B cell (primary cell): ENCODE data around the gene OPA1. TPM values are rescaled to one million over a fixed set of nuclear protein-coding genes. Genes with fewer than 3 reads are reported as not detected.

Experiments
- ATAC-seq: fragments of 200-7000 bp; cut with Tn5 transposase; one replicate; pipeline ENCODE4 v1.10.0; 2021; ENCODE audit warnings: low read depth, mild to moderate bottlenecking, moderate number of reproducible peaks, moderate library complexity
- CTCF ChIA-PET: fragments of 350-600 bp; sonication (Branson Sonifier 250); formaldehyde crosslinking; loops from one replicate; lab custom pipeline; 2021; ENCODE audit warnings: antibody characterized with exemption, inconsistent platforms; lab: Charles Lee
- POLR2A ChIA-PET: fragments of 350-600 bp; sonication (Branson Sonifier 250); formaldehyde crosslinking; loops from one replicate; lab custom pipeline; 2021; ENCODE audit warnings: antibody characterized with exemption; lab: Charles Lee
- DNase-seq: peaks from one replicate; pipeline ENCODE4 v3.0.0; 2013
- H2AFZ ChIP-seq: 2 replicates; pipeline ENCODE4 v1.6.1; 2012; ENCODE audit warnings: mild to moderate bottlenecking, low read depth, low read length; ENCODE audit not compliant: insufficient read depth, poor library complexity, severe bottlenecking
- H3K27ac ChIP-seq, 2 donors: 1 replicate in 1 of 2; 2 replicates in 1 of 2; pipeline ENCODE4 v1.5.1; 2012 to 2013; ENCODE audit warnings: low read length in 2 of 2, mild to moderate bottlenecking in 2 of 2, moderate library complexity in 1 of 2
- H3K27me3 ChIP-seq, 4 experiments: fragments of 200-600 bp in 1 of 4; sonication (generic) in 1 of 4; replicated peaks in 1 of 4; 1 replicate in 2 of 4; 2 replicates in 2 of 4; pipeline versions ENCODE4 v1.6.1 to v1.7.0; 2013 to 2016; ENCODE audit warnings: low read length in 3 of 4, mild to moderate bottlenecking in 2 of 4, mixed read lengths in 1 of 4, moderate library complexity in 1 of 4; ENCODE audit not compliant: insufficient read depth in 4 of 4, control insufficient read depth in 3 of 4; ENCODE audit errors: control extremely low read depth in 1 of 4
- H3K36me3 ChIP-seq, 2 experiments: replicated peaks in 1 of 2; 1 replicate in 1 of 2; 2 replicates in 1 of 2; pipeline versions ENCODE4 v1.6.1 to v1.7.1; 2013; ENCODE audit warnings: low read length in 1 of 2; ENCODE audit not compliant: insufficient read depth in 2 of 2, control insufficient read depth in 1 of 2; ENCODE audit errors: control extremely low read depth in 1 of 2, extremely low read depth in 1 of 2
- H3K4me1 ChIP-seq, 2 donors: fragments of 200-600 bp in 1 of 2; sonication (generic) in 1 of 2; 1 replicate in 1 of 2; 2 replicates in 1 of 2; pipeline versions ENCODE4 v1.5.1 to v1.6.1; 2013 to 2017; ENCODE audit warnings: low read length in 2 of 2; ENCODE audit not compliant: control insufficient read depth in 2 of 2, insufficient read depth in 2 of 2
- H3K4me2 ChIP-seq: replicated peaks from 2 replicates; pipeline ENCODE3; 2012; ENCODE audit warnings: mild to moderate bottlenecking, low read depth, low read length; ENCODE audit not compliant: poor library complexity, severe bottlenecking
- H3K4me3 ChIP-seq, 5 experiments: fragments of 200-600 bp in 1 of 5; sonication (generic) in 1 of 5; 1 replicate in 3 of 5; 2 replicates in 2 of 5; pipeline versions ENCODE4 v1.5.1 to v1.7.0; 2011 to 2016; ENCODE audit warnings: low read length in 4 of 5, mild to moderate bottlenecking in 4 of 5, low read depth in 2 of 5, control low read depth in 1 of 5, moderate library complexity in 1 of 5; ENCODE audit not compliant: insufficient read depth in 1 of 5; ENCODE audit errors: control extremely low read depth in 1 of 5, extremely low read depth in 1 of 5
- H3K79me2 ChIP-seq: fragments of 200-600 bp; sonication (generic); one replicate; pipeline ENCODE4 v1.6.0; 2016; ENCODE audit warnings: low read length; ENCODE audit not compliant: control insufficient read depth, insufficient read depth
- H3K9ac ChIP-seq: fragments of 200-600 bp; sonication (generic); 2 replicates; pipeline ENCODE4 v1.6.1; 2017; ENCODE audit warnings: mild to moderate bottlenecking, low read length, moderate library complexity
- H3K9me3 ChIP-seq, 3 donors: one replicate each; pipeline versions ENCODE4 v1.6.1 to v1.7.1; 2013; ENCODE audit warnings: low read length in 2 of 3; ENCODE audit not compliant: control insufficient read depth in 2 of 3, insufficient read depth in 1 of 3; ENCODE audit errors: control extremely low read depth in 1 of 3
- H4K20me1 ChIP-seq: 2 replicates; pipeline ENCODE4 v1.6.0; 2012; ENCODE audit warnings: mild to moderate bottlenecking, low read length; ENCODE audit not compliant: insufficient read depth, control insufficient read depth, poor library complexity, severe bottlenecking
- H3K27ac Mint-ChIP-seq: one replicate; pipeline ENCODE4 v1.8.0; 2021; ENCODE audit warnings: mixed read lengths
- H3K27me3 Mint-ChIP-seq: one replicate; pipeline ENCODE4 v1.8.0; 2021; ENCODE audit warnings: mixed read lengths
- H3K4me1 Mint-ChIP-seq: one replicate; pipeline ENCODE4 v1.8.0; 2021; ENCODE audit warnings: mixed read lengths
- H3K4me3 Mint-ChIP-seq: one replicate; pipeline ENCODE4 v1.8.0; 2021; ENCODE audit warnings: mixed read lengths
- H3K9me3 Mint-ChIP-seq: one replicate; pipeline ENCODE4 v1.8.0; 2022; ENCODE audit warnings: mixed read lengths; ENCODE audit not compliant: insufficient read depth
- EZH2 ChIP-seq: IDR thresholded peaks from 2 replicates; pipeline ENCODE4 v1.6.1; 2012; ENCODE audit warnings: borderline replicate concordance, low read depth, mild to moderate bottlenecking, moderate library complexity, low read length; ENCODE audit not compliant: insufficient read depth, poor library complexity, severe bottlenecking
- WGBS: methylation state at CpG from one replicate; pipeline ENCODE4 v1.1.5; 2013; ENCODE audit warnings: missing lambda C conversion rate; ENCODE audit not compliant: insufficient coverage; 5-methylcytosine and 5-hydroxymethylcytosine counted together
- intact Hi-C: fragments of 100-400 bp; cut with micrococcal nuclease; formaldehyde crosslinking; loops from one replicate; pipeline ENCODE4 v1.10.0; 2022
- polyA plus RNA-seq: library from polyadenylated mRNA; depleted of rRNA; stranded (reverse); fragments of >200 nt; gene quantifications from 2 replicates; pipeline ENCODE4 v1.2.3, GENCODE V29; 2012
- total RNA-seq, 2 donors: library from RNA; stranded (reverse); fragments of 120-200 nt in 1 of 2; gene quantifications; 1 replicate in 1 of 2; 2 replicates in 1 of 2; pipeline versions ENCODE4 v1.2.3 to v1.2.4, GENCODE V29; 2013 to 2022
- TF ChIP-seq, protein P1 (sequence below): fragments of 200-600 bp; IDR thresholded peaks from one replicate; pipeline ENCODE4 v1.8.0; 2022; ENCODE audit warnings: antibody characterized with exemption, mild to moderate bottlenecking

Gene OPA1
- total and polyA plus RNA-seq, 2 donors (not counting 1 experiment from before 2014, with no cell fraction given): 9.1 to 62.8 TPM

DNA sequence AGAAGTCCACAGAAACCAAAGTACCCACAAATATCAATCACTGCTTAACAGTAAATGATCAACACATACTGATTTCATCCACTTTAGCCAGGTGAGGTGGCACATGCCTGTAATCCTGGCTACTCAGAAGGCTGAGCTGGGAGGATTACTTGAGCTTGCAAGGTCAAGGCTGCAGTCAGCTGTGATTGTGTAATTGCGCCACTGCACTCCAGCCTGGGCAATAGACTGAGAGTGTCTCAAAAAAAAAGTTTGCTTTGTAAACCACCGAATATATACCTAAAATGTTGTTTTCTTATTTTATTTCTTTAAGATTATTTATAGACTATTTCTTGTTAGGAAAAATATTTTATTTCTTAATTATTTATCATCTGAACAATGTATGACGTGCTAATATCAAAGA, 29.6 kb upstream of the OPA1 start:
- H3K9me3 Mint-ChIP-seq: no peaks in the 10 kb centered on the region
- H3K27ac Mint-ChIP-seq: no peak overlapping the region
- Histone ChIP-seq H2AFZ (no peak overlapping the region), H3K4me1 (no peaks in the 10 kb centered on the region), H3K36me3 (no peaks in the 10 kb centered on the region), H3K79me2 (no peaks in the 10 kb centered on the region), H3K9me3 (no peaks in the 10 kb centered on the region), H4K20me1 (no peaks in the 10 kb centered on the region), H3K27ac (no peak overlapping the region), H3K9ac (no peak overlapping the region), H3K4me3 (no peak overlapping the region), H3K27me3 (no peaks in the 10 kb centered on the region), H3K4me2 (no peak overlapping the region)
- no peaks in the 10 kb centered on the region for H3K27me3 Mint-ChIP-seq
- ChIA-PET CTCF (no interaction called here), POLR2A (no interaction called here)
- ATAC-seq (no peak), DNase-seq (no peak)
- TF ChIP-seq, protein P1, sequence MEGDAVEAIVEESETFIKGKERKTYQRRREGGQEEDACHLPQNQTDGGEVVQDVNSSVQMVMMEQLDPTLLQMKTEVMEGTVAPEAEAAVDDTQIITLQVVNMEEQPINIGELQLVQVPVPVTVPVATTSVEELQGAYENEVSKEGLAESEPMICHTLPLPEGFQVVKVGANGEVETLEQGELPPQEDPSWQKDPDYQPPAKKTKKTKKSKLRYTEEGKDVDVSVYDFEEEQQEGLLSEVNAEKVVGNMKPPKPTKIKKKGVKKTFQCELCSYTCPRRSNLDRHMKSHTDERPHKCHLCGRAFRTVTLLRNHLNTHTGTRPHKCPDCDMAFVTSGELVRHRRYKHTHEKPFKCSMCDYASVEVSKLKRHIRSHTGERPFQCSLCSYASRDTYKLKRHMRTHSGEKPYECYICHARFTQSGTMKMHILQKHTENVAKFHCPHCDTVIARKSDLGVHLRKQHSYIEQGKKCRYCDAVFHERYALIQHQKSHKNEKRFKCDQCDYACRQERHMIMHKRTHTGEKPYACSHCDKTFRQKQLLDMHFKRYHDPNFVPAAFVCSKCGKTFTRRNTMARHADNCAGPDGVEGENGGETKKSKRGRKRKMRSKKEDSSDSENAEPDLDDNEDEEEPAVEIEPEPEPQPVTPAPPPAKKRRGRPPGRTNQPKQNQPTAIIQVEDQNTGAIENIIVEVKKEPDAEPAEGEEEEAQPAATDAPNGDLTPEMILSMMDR: no peak
- no peak for TF ChIP-seq EZH2
- H3K4me3 Mint-ChIP-seq: no peak overlapping the region
- intact Hi-C loops: no loop called here
- no peaks in the 10 kb centered on the region for H3K4me1 Mint-ChIP-seq
- no CpG with 5 or more reads among the region's 3 CpGs for WGBS

DNA sequence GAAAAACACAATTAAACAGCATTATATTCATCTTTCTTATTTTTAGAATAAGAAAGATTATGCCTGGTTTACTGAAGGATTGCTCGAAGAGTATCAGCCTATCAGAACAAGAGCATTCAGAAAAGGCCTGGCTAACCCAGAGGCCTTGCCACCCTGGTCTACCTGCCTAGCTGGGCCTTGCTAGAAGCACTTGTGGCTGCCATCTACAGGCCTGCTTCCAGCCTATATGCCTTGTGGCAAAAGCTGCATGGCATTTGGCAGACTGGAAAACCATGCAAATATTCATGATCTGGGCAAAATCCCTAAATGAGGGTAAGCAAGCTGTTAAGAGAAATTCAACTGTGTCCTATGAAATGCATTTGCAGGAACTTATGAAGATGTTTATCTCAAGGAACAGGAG, 29.0 kb upstream of the OPA1 start:
- Histone ChIP-seq H3K36me3 (no peaks in the 10 kb centered on the region), H3K9ac (no peak overlapping the region), H3K79me2 (no peaks in the 10 kb centered on the region), H3K27me3 (no peaks in the 10 kb centered on the region), H3K4me1 (no peaks in the 10 kb centered on the region), H3K4me3 (no peak overlapping the region), H2AFZ (no peak overlapping the region), H3K4me2 (no peak overlapping the region), H3K9me3 (no peaks in the 10 kb centered on the region), H3K27ac (no peak overlapping the region), H4K20me1 (no peaks in the 10 kb centered on the region)
- Mint-ChIP-seq H3K9me3 (no peaks in the 10 kb centered on the region), H3K4me3 (no peak overlapping the region), H3K27me3 (no peaks in the 10 kb centered on the region), H3K4me1 (no peaks in the 10 kb centered on the region), H3K27ac (no peak overlapping the region)
- intact Hi-C loops: no loop called here
- ChIA-PET POLR2A (no interaction called here), CTCF (no interaction called here)
- TF ChIP-seq EZH2: no peak
- TF ChIP-seq, protein P1: no peak
- DNase-seq: no peak
- ATAC-seq: no peak
- no CpG with 5 or more reads among the region's 1 CpG for WGBS
